GM23338 (cell line): ENCODE results near the gene UBE3A.

ENCODE experiments used
- CTCF ChIP-seq, 2 experiments: fragments of 200-600 bp in 1 of 2; sonication (generic) in 1 of 2; conservative IDR thresholded peaks; 2 replicates each; pipeline versions ENCODE4 v1.5.1 to v1.6.1; 2016 to 2017; ENCODE audit warnings: antibody characterized with exemption in 2 of 2, low read depth in 2 of 2, mild to moderate bottlenecking in 2 of 2, moderate library complexity in 1 of 2
- EZH2phosphoT487 ChIP-seq: fragments of 200-600 bp; sonication (generic); IDR thresholded peaks from one replicate; pipeline ENCODE4 v1.8.1; 2018; ENCODE audit warnings: antibody characterized with exemption; ENCODE audit not compliant: unreplicated experiment
- NANOG ChIP-seq: IDR thresholded peaks from 2 replicates; pipeline ENCODE4 v1.6.1; 2016; ENCODE audit warnings: antibody characterized with exemption, borderline replicate concordance
- POLR2AphosphoS5 ChIP-seq: IDR thresholded peaks from 2 replicates; pipeline ENCODE4 v1.6.1; 2016; ENCODE audit warnings: antibody characterized with exemption, low read depth
- ZNF331 ChIP-seq: fragments of 250-450 bp; sonication (Bioruptor Pico); IDR thresholded peaks from 2 replicates; pipeline ENCODE4 v1.5.0; 2020; ENCODE audit warnings: low read depth, mild to moderate bottlenecking, moderate library complexity

GRCh38 chr15:25454771-25455170 is 15.9 kb upstream of the UBE3A start:
- TF ChIP-seq POLR2AphosphoS5: no peak
- TF ChIP-seq CTCF (conservative IDR thresholded peaks at IDR 0.05; ENCODE audit: low read depth in 2 of 2): no peak
- no peak for TF ChIP-seq EZH2phosphoT487
- TF ChIP-seq NANOG: no peak
- TF ChIP-seq ZNF331 (CRISPR knock-in tag): no peak
